NB4 (cell line): ENCODE measurements around the gene BRD4.

ENCODE experiments used
- MYC ChIP-seq: IDR thresholded peaks from 2 replicates; pipeline ENCODE4 v1.6.1; 2011; ENCODE audit warnings: low read depth, low read length
- POLR2A ChIP-seq: IDR thresholded peaks from 2 replicates; pipeline ENCODE4 v1.6.1; 2011; ENCODE audit warnings: mild to moderate bottlenecking; ENCODE audit not compliant: insufficient read length; ENCODE audit errors: extremely low read depth
- TF ChIP-seq, protein P1 (sequence below): IDR thresholded peaks from one replicate; pipeline ENCODE4 v1.5.1; 2012; ENCODE audit warnings: low read depth, low read length
- TF ChIP-seq, protein P2 (sequence below): IDR thresholded peaks from 2 replicates; pipeline ENCODE4 v1.6.1; 2011; ENCODE audit warnings: low read depth, low read length

DNA sequence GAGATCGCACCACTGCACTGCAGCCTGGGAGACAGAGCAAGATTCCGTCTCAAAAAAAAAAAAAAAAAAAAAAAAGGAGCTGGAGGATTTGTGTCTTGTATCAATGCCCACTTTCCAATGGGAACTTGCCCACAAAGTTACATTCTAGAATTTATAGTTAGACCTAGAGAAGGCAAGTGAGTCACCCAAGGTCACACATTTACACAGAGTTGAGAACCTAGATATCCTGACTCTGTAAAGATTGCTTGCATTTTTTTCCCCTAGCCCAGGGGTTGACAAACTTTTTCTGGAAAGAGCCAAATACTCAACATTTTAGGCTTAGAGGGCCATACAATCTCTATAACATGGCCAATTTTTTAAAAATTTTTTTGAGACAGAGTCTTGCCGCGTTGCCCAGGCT, 7.7 kb upstream of the BRD4 start:
- TF ChIP-seq, protein P1, sequence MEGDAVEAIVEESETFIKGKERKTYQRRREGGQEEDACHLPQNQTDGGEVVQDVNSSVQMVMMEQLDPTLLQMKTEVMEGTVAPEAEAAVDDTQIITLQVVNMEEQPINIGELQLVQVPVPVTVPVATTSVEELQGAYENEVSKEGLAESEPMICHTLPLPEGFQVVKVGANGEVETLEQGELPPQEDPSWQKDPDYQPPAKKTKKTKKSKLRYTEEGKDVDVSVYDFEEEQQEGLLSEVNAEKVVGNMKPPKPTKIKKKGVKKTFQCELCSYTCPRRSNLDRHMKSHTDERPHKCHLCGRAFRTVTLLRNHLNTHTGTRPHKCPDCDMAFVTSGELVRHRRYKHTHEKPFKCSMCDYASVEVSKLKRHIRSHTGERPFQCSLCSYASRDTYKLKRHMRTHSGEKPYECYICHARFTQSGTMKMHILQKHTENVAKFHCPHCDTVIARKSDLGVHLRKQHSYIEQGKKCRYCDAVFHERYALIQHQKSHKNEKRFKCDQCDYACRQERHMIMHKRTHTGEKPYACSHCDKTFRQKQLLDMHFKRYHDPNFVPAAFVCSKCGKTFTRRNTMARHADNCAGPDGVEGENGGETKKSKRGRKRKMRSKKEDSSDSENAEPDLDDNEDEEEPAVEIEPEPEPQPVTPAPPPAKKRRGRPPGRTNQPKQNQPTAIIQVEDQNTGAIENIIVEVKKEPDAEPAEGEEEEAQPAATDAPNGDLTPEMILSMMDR, result no peak
- TF ChIP-seq POLR2A (no peak), MYC (no peak)
- TF ChIP-seq, protein P2, sequence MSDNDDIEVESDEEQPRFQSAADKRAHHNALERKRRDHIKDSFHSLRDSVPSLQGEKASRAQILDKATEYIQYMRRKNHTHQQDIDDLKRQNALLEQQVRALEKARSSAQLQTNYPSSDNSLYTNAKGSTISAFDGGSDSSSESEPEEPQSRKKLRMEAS, result no peak
